Psoas muscle (tissue), 8 donors: ENCODE measurements around the gene ZC2HC1C. TPM values are rescaled to one million over a fixed set of nuclear protein-coding genes. Genes with fewer than 3 reads are reported as not detected.

ENCODE experiments used
- ATAC-seq, 4 donors: fragments of 200-7000 bp; cut with Tn5 transposase; one replicate each; pipeline ENCODE4 v1.9.1; 2020; ENCODE audit warnings: moderate library complexity in 3 of 4, mild to moderate bottlenecking in 2 of 4
- DNase-seq, 2 donors: peaks; one replicate each; pipeline ENCODE4 v3.0.0-alpha.2; 2020
- H3K27ac ChIP-seq: fragments of 200-600 bp; one replicate; pipeline ENCODE4 v1.8.0; 2022
- H3K27me3 ChIP-seq, 3 donors: fragments of 200-600 bp in 1 of 3; one replicate each; pipeline versions ENCODE4 v1.6.1 to v1.8.0; 2013 to 2022; ENCODE audit warnings: low read length in 2 of 3, mild to moderate bottlenecking in 2 of 3, moderate library complexity in 1 of 3; ENCODE audit not compliant: insufficient read depth in 3 of 3
- H3K36me3 ChIP-seq, 2 donors: fragments of 200-600 bp in 1 of 2; one replicate each; pipeline versions ENCODE4 v1.6.1 to v1.8.0; 2013 to 2022; ENCODE audit warnings: low read depth in 1 of 2, mild to moderate bottlenecking in 1 of 2, moderate library complexity in 1 of 2; ENCODE audit not compliant: insufficient read depth in 1 of 2
- H3K4me1 ChIP-seq: fragments of 200-600 bp; one replicate; pipeline ENCODE4 v1.8.0; 2022
- H3K4me3 ChIP-seq: fragments of 200-600 bp; one replicate; pipeline ENCODE4 v1.8.0; 2022; ENCODE audit warnings: mild to moderate bottlenecking
- H3K9me3 ChIP-seq: fragments of 200-600 bp; one replicate; pipeline ENCODE4 v1.8.0; 2022
- CTCF ChIP-seq: fragments of 200-600 bp; IDR thresholded peaks from one replicate; pipeline ENCODE4 v1.8.0; 2022; ENCODE audit warnings: antibody characterized with exemption
- WGBS, 3 donors: extraction: QIAGEN DNeasy Blood & Tissue Kit; methylation state at CpG; one replicate each; pipeline versions ENCODE4 v1.1.6 to v1.1.7; 2013; 5-methylcytosine and 5-hydroxymethylcytosine counted together
- intact Hi-C, 2 donors: fragments of 100-400 bp; cut with DNase I; formaldehyde crosslinking; loops; one replicate each; pipeline versions ENCODE4 v1.11.0 to v1.14.2; 2022
- polyA plus RNA-seq, 3 donors: library from polyadenylated mRNA; stranded (reverse); fragments of 200-250 nt; gene quantifications; one replicate each; pipeline ENCODE4 v1.2.3, GENCODE V29; 2013
- total RNA-seq, 4 donors: library from RNA; stranded (reverse); fragmentation: NEBNext Ultra II Directional in 2 of 4; extraction: Animal tissue kit (Norgen Biotek cat#: 25700) in 2 of 4; gene quantifications; one replicate each; pipeline versions ENCODE4 v1.2.1 to v1.2.4, GENCODE V29; 2021 to 2023
- donor health status: healthy with polysubstance abuse.
- donor health status: DM: no; HTN: no; CAD: no; lungs with moderate emphysema.
- donor health status: Bipolar disorder and iron deficiency.
- donor health status: healthy.
- donor health status: DM: yes; HTN: yes; CAD: no.
- donor health status: DM: no; HTN: no; CAD: no.
- donor health status: DM: no; HTN: no; CAD: no.
- donor health status: DM: yes; HTN: yes; CAD: no.

ZC2HC1C gene
- total and polyA plus RNA-seq, 7 donors = 2.5 to 17.3 (median 4.6) TPM

- ATAC-seq = peak; percentile 87 to 94 (median 91)
- Histone ChIP-seq H3K4me3 (no peak overlapping the region), H3K9me3 (no peaks in the 10 kb centered on the region), H3K4me1 (peaks cover 15% of the 10 kb centered on the region), H3K27me3 (no peaks in the 10 kb centered on the region), H3K36me3 (peaks cover 0 to 97% of the 10 kb centered on the region in 2 donors), H3K27ac (peak overlapping the region; percentile 94)
- intact Hi-C loops = no loop called here
- WGBS, 3 donors = 48 to 63% (median 61%) methylated on average over 6 of the region's 6 CpGs
- no peak for TF ChIP-seq CTCF
- DNase-seq = peak in 1 of 2 donors; percentile 25
Measured at GRCh38 chr14:75096959-75097358, 27.5 kb downstream of the ZC2HC1C start.

- H3K27me3 ChIP-seq = no peaks in the 10 kb centered on the region
- H3K4me1 ChIP-seq = peaks cover 15% of the 10 kb centered on the region
- TF ChIP-seq CTCF = no peak
- intact Hi-C loops = no loop called here
- H3K9me3 ChIP-seq = no peaks in the 10 kb centered on the region
- ATAC-seq (peak in 3 of 4 donors; percentile 10 to 25 (median 25)), DNase-seq (no peak)
- H3K27ac ChIP-seq = peak overlapping the region; percentile 94
- peaks cover 0 to 96% of the 10 kb centered on the region in 2 donors for H3K36me3 ChIP-seq
- H3K4me3 ChIP-seq = peak overlapping the region; percentile 19
Measured at GRCh38 chr14:75098212-75098611, 28.8 kb downstream of the ZC2HC1C start.

GRCh38 chr14:75098682-75099081 is 29.2 kb downstream of the ZC2HC1C start:
- intact Hi-C loops = no loop called here
- H3K27ac ChIP-seq = peak overlapping the region; percentile 94

GRCh38 chr14:75101491-75101890 is 32.0 kb downstream of the ZC2HC1C start:
- no peak for DNase-seq
- H3K4me1 ChIP-seq = peaks cover 15% of the 10 kb centered on the region
- H3K27ac ChIP-seq = peak overlapping the region; percentile 16
- TF ChIP-seq CTCF = no peak
- no peak for ATAC-seq
- peaks cover 12 to 96% of the 10 kb centered on the region in 2 donors for H3K36me3 ChIP-seq
- H3K27me3 ChIP-seq = no peaks in the 10 kb centered on the region
- intact Hi-C loops = no loop called here
- no peaks in the 10 kb centered on the region for H3K9me3 ChIP-seq
- H3K4me3 ChIP-seq = no peak overlapping the region
- 70 to 88% (median 75%) methylated on average over 4 of the region's 4 CpGs for WGBS, 3 donors

More at GRCh38 chr14:75098682-75099081, 29.2 kb downstream of the ZC2HC1C start:
- ATAC-seq (peak; percentile 61 to 84 (median 75)), DNase-seq (no peak)
- peak overlapping the region; percentile 19 for H3K4me3 ChIP-seq
- peaks cover 0 to 96% of the 10 kb centered on the region in 2 donors for H3K36me3 ChIP-seq
- WGBS, 3 donors = 18 to 32% (median 24%) methylated on average over 1 of the region's 1 CpG
- peaks cover 15% of the 10 kb centered on the region for H3K4me1 ChIP-seq
- H3K9me3 ChIP-seq = no peaks in the 10 kb centered on the region
- H3K27me3 ChIP-seq = no peaks in the 10 kb centered on the region
- TF ChIP-seq CTCF = no peak

GRCh38 chr14:75107186-75107585 is 37.7 kb downstream of the ZC2HC1C start:
- Histone ChIP-seq H3K4me3 (no peak overlapping the region), H3K4me1 (no peaks in the 10 kb centered on the region), H3K27ac (no peak overlapping the region), H3K27me3 (no peaks in the 10 kb centered on the region), H3K36me3 (peaks cover 25 to 98% of the 10 kb centered on the region in 2 donors), H3K9me3 (no peaks in the 10 kb centered on the region)
- TF ChIP-seq CTCF = no peak
- DNase-seq (no peak), ATAC-seq (no peak)
- intact Hi-C loops = no loop called here
- 56 to 68% (median 61%) methylated on average over 3 of the region's 3 CpGs for WGBS, 3 donors
